Regular cardiac myocyte (primary cell): ENCODE data around the gene ZNF512B. TPM values are rescaled to one million over a fixed set of nuclear protein-coding genes. Genes with fewer than 3 reads are reported as not detected.

Experiments
- total RNA-seq: library from RNA; depleted of rRNA; stranded (reverse); fragments of >200 nt; gene quantifications from 2 replicates; pipeline ENCODE4 v1.2.3, GENCODE V29; 2014

Gene ZNF512B
- 5.1 and 8.4 TPM in 2 replicates for total RNA-seq

GRCh38 chr20:63969838-63970713 lies at the start of gene ZNF512B:
TSS of gene ZNF512B (minus strand) at chr20:63969930. CDS start at chr20:63967950, 1,980 bp downstream.

GRCh38 chr20:63980806-63981728 lies 11.3 kb upstream of the ZNF512B start, which contains the start of gene PRPF6:
TSS of gene PRPF6 (plus strand) at chr20:63981132. CDS start at chr20:63981246, 114 bp downstream.

GRCh38 chr20:63979557-63980316 lies 10.0 kb upstream of the ZNF512B start, which contains the start of gene SAMD10:
TSS of gene SAMD10 (minus strand) at chr20:63979642. CDS start at chr20:63979467, 175 bp downstream.

GRCh38 chr20:63955827-63956663 lies 13.7 kb downstream of the ZNF512B start, which contains the start of gene UCKL1:
TSS of gene UCKL1 (minus strand) at chr20:63956416. CDS start at chr20:63956372, 44 bp downstream.

Other genes starting within 250 kb of the ZNF512B start
- 3.3 and 4.2 TPM in 2 replicates for gene LIME1, start 233.3 kb downstream of the ZNF512B start, total RNA-seq
- gene SLC2A4RG, start 230.2 kb downstream of the ZNF512B start, total RNA-seq, result 22.0 and 22.3 TPM in 2 replicates
- gene ZBTB46, start 138.7 kb downstream of the ZNF512B start, total RNA-seq, result 4.8 and 14.6 TPM in 2 replicates
- not detected in 2 replicates for gene ABHD16B, start 108.4 kb downstream of the ZNF512B start, total RNA-seq
- 137 and 175 TPM in 2 replicates for gene TPD52L2, start 104.7 kb downstream of the ZNF512B start, total RNA-seq
- 73.9 and 78.2 TPM in 2 replicates for gene DNAJC5, start 74.8 kb downstream of the ZNF512B start, total RNA-seq
- gene UCKL1, start 13.5 kb downstream of the ZNF512B start, total RNA-seq, result 13.5 and 25.9 TPM in 2 replicates
- gene SAMD10, start 9.7 kb upstream of the ZNF512B start, total RNA-seq, result 0.38 and 0.56 TPM in 2 replicates
- gene PRPF6, start 11.2 kb upstream of the ZNF512B start, total RNA-seq, result 49.6 and 65.6 TPM in 2 replicates
- gene C20orf204, start 66.3 kb upstream of the ZNF512B start, total RNA-seq, result 0.77 and 0.85 TPM in 2 replicates
- gene SOX18, start 79.7 kb upstream of the ZNF512B start, total RNA-seq, result under 0.01 and 0.19 TPM in 2 replicates
- gene TCEA2, start 93.3 kb upstream of the ZNF512B start, total RNA-seq, result 10.0 and 33.0 TPM in 2 replicates
- gene RGS19, start 109.6 kb upstream of the ZNF512B start, total RNA-seq, result 6.3 and 7.0 TPM in 2 replicates
- gene OPRL1, start 110.2 kb upstream of the ZNF512B start, total RNA-seq, result 0.19 and 2.0 TPM in 2 replicates
- gene LKAAEAR1, start 114.5 kb upstream of the ZNF512B start, total RNA-seq, result 0.19 TPM in 1 of 2 replicates, not detected in the other
- gene NPBWR2, start 137.6 kb upstream of the ZNF512B start, total RNA-seq, result not detected in 2 replicates
- not detected in 2 replicates for gene MYT1, start 194.5 kb upstream of the ZNF512B start, total RNA-seq